NT2/D1 (cell line): Measurements from ENCODE around the gene FOLR1.

Source experiments
- SUZ12 ChIP-seq: IDR thresholded peaks from 2 replicates; pipeline ENCODE4 v1.6.1; 2011; ENCODE audit not compliant: insufficient read length, insufficient read depth; ENCODE audit errors: extremely low read depth
- ZNF274 ChIP-seq: IDR thresholded peaks from 2 replicates; pipeline ENCODE4 v1.6.1; 2011; ENCODE audit warnings: mild to moderate bottlenecking, low read depth, low read length

GRCh38 chr11:72222907-72223614, 31.1 kb downstream of the FOLR1 start:
- TF ChIP-seq ZNF274 (no peak), SUZ12 (no peak)
